Stimulated activated CD8-positive, alpha-beta memory T cell treated with anti-CD3 and anti-CD28 coated beads, Interleukin-2, amount 100 ng/mL, for 48 hours (primary cell): ENCODE data around the gene UBE2O.
A peak's percentile ranks its signal among the peaks of the same experiment; 100 is the strongest.

Experiments
- DNase-seq, 2 donors: peaks; one replicate each; pipeline ENCODE4 v3.0.0-alpha.2; 2020; ENCODE audit warnings: low read depth in 2 of 2

Gene UBE2O

GRCh38 chr17:76415786-76416185, 37.2 kb downstream of the UBE2O start:
- DNase-seq = no peak

GRCh38 chr17:76414334-76415295, 38.3 kb downstream of the UBE2O start:
- no peak for DNase-seq

GRCh38 chr17:76411247-76411646, 41.7 kb downstream of the UBE2O start:
- no peak for DNase-seq

GRCh38 chr17:76410328-76410965, 42.5 kb downstream of the UBE2O start:
- no peak for DNase-seq

GRCh38 chr17:76408037-76408849, 44.7 kb downstream of the UBE2O start:
- peak; percentile 45 to 47 for DNase-seq

- no peak for DNase-seq
These were observed 45.4 kb downstream of the UBE2O start for GRCh38 chr17:76407509-76407908.

GRCh38 chr17:76405967-76406647, 46.8 kb downstream of the UBE2O start:
- DNase-seq = no peak

- no peak for DNase-seq
These were observed 47.4 kb downstream of the UBE2O start for GRCh38 chr17:76405607-76405966.

- DNase-seq = no peak
These were observed 47.9 kb downstream of the UBE2O start for GRCh38 chr17:76404976-76405563.

GRCh38 chr17:76404256-76404655, 48.7 kb downstream of the UBE2O start:
- DNase-seq = no peak

- no peak for DNase-seq
These were observed 50.2 kb downstream of the UBE2O start for GRCh38 chr17:76402711-76403110.

- DNase-seq = no peak
These were observed 53.5 kb downstream of the UBE2O start for GRCh38 chr17:76399175-76400172.

GRCh38 chr17:76398523-76399174, 54.3 kb downstream of the UBE2O start:
- no peak for DNase-seq

GRCh38 chr17:76397687-76398522, 55.0 kb downstream of the UBE2O start:
- peak; percentile 78 to 82 for DNase-seq

- no peak for DNase-seq
These were observed 55.8 kb downstream of the UBE2O start for GRCh38 chr17:76397184-76397583.

GRCh38 chr17:76395980-76396379, 57.0 kb downstream of the UBE2O start:
- no peak for DNase-seq

GRCh38 chr17:76394166-76394565, 58.8 kb downstream of the UBE2O start:
- DNase-seq = no peak

- no peak for DNase-seq
These were observed 61.7 kb downstream of the UBE2O start for GRCh38 chr17:76391200-76391715.
